Measurements from ENCODE around the gene THAP4.

The THAP4 gene

GRCh38 chr2:241550616-241551580 is 86.1 kb downstream of the THAP4 start:
- no peak for DNase-seq (ENCODE audit: low read depth in 1 of 2, low spot score in 1 of 2)

GRCh38 chr2:241548451-241548835 is 88.5 kb downstream of the THAP4 start:
- DNase-seq (ENCODE audit: low read depth in 1 of 2, low spot score in 1 of 2), result no peak

GRCh38 chr2:241547781-241548450 is 89.0 kb downstream of the THAP4 start:
- no peak for DNase-seq (ENCODE audit: low read depth in 1 of 2, low spot score in 1 of 2)

GRCh38 chr2:241546771-241547498 is 90.0 kb downstream of the THAP4 start:
- no peak for DNase-seq (ENCODE audit: low read depth in 1 of 2, low spot score in 1 of 2)

- DNase-seq (ENCODE audit: low read depth in 1 of 2, low spot score in 1 of 2), result no peak
Observed at GRCh38 chr2:241545523-241546473, 91.2 kb downstream of the THAP4 start.

GRCh38 chr2:241545106-241545505 is 91.9 kb downstream of the THAP4 start:
- DNase-seq (ENCODE audit: low read depth in 1 of 2, low spot score in 1 of 2), result no peak

- DNase-seq (ENCODE audit: low read depth in 1 of 2, low spot score in 1 of 2), result no peak
Observed at GRCh38 chr2:241542278-241542605, 94.7 kb downstream of the THAP4 start.

- DNase-seq (ENCODE audit: low read depth in 1 of 2, low spot score in 1 of 2), result no peak
Observed at GRCh38 chr2:241541564-241542277, 95.2 kb downstream of the THAP4 start.

- DNase-seq (ENCODE audit: low read depth in 1 of 2, low spot score in 1 of 2), result peak; percentile 27 to 43
Observed at GRCh38 chr2:241540771-241541561, 96.0 kb downstream of the THAP4 start.

GRCh38 chr2:241540401-241540770 is 96.6 kb downstream of the THAP4 start:
- no peak for DNase-seq (ENCODE audit: low read depth in 1 of 2, low spot score in 1 of 2)

GRCh38 chr2:241539616-241540374 is 97.2 kb downstream of the THAP4 start:
- DNase-seq (ENCODE audit: low read depth in 1 of 2, low spot score in 1 of 2), result no peak

GRCh38 chr2:241538838-241539615 is 97.9 kb downstream of the THAP4 start:
- no peak for DNase-seq (ENCODE audit: low read depth in 1 of 2, low spot score in 1 of 2)

GRCh38 chr2:241535871-241536655 is 100.9 kb downstream of the THAP4 start:
- no peak for DNase-seq (ENCODE audit: low read depth in 1 of 2, low spot score in 1 of 2)

- no peak for DNase-seq (ENCODE audit: low read depth in 1 of 2, low spot score in 1 of 2)
Observed at GRCh38 chr2:241534701-241535375, 102.1 kb downstream of the THAP4 start.

Data from activated CD4-positive, alpha-beta T cell treated with anti-CD3 and anti-CD28 coated beads, Interleukin-2, amount 50 U/mL, for 24 hours (primary cell).